ENCODE results near the gene STX1A. TPM values are rescaled to one million over a fixed set of nuclear protein-coding genes. Genes with fewer than 3 reads are reported as not detected.

Gene STX1A
- total and polyA plus RNA-seq, 2 of the 4 experiments (the other 2 are of a cell fraction), result 9.3 to 22.0 TPM

DNA sequence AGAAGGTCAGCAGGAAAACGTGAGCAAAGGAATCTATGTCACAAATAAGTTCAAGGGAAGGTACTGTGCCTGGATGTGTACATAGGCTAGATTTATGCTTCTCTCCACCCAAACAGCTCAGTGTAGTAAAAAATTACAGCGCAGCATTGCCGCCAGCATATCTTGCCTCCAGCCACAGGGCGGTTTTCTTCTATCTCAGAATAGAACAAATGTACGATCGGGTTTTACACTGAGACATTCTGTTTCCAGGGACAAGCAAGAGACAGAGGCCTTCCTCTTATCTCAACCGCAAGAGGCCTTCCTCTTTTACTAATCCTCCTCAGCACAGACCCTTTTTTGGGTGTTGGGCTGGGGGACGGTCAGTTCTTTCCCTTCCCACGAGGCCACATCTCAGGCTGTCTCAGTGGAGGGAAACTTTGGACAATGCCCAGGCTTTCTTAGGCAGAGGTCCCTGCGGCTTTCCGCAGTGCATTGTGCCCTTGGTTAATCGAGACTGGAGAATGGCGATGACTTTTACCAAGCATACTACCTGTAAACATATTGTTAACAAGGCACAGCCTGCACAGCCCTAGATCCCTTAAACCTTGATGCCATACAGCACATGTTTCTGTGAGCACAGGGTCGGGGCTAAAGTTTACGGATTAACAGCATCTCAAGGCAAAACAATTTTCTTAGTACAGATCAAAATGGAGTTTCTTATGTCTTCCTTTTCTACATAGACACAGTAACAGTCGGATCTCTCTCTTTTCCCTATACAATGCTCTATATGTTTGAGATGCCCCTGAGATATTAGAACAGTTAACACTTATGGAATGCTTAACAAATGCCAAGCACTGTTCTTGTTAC is 30.7 kb upstream of the STX1A start:
- Histone ChIP-seq H2BK20ac (ENCODE audit: low read depth, low read length) (no peak overlapping the region), H2AK9ac (replicated peaks; ENCODE audit: low read depth, low read length, poor library complexity) (no peak overlapping the region), H3K9me3 (ENCODE audit: control insufficient read depth, insufficient read depth, low read length) (no peaks in the 10 kb centered on the region), H2BK15ac (ENCODE audit: low read depth, low read length) (no peak overlapping the region), H3K27ac (ENCODE audit: insufficient read depth, low read length) (no peak overlapping the region), H2AFZ (replicated peaks; ENCODE audit: low read length, poor library complexity) (no peak overlapping the region), H3K9ac (ENCODE audit: low read depth, low read length) (no peak overlapping the region), H3K23ac (ENCODE audit: low read depth, low read length) (no peak overlapping the region), H4K20me1 (ENCODE audit: insufficient read depth, low read length) (no peaks in the 10 kb centered on the region), H3K56ac (ENCODE audit: extremely low read depth, insufficient read depth, low read length) (no peak overlapping the region), H3K18ac (ENCODE audit: low read depth, low read length) (no peak overlapping the region), H2BK5ac (ENCODE audit: low read depth, low read length, poor library complexity, severe bottlenecking) (no peak overlapping the region), H3K9me1 (ENCODE audit: insufficient read depth, low read length) (no peaks in the 10 kb centered on the region), H3K4ac (ENCODE audit: low read depth, low read length) (no peak overlapping the region), H4K8ac (ENCODE audit: low read depth in 2 of 2, low read length in 2 of 2) (no peak overlapping the region), H3K36me3 (ENCODE audit: control insufficient read depth, insufficient read depth, low read length) (no peaks in the 10 kb centered on the region), H3K27me3 (ENCODE audit: control insufficient read depth, insufficient read depth, low read length) (no peaks in the 10 kb centered on the region), H2BK120ac (ENCODE audit: low read depth, low read length) (no peak overlapping the region), H3K79me1 (ENCODE audit: low read depth in 1 of 2, low read length in 2 of 2) (no peaks in the 10 kb centered on the region), H3K14ac (replicated peaks; ENCODE audit: low read depth, low read length) (no peak overlapping the region), H3K4me2 (ENCODE audit: low read depth, low read length) (no peak overlapping the region), H4K5ac (ENCODE audit: low read depth, low read length) (no peak overlapping the region), H3K4me3 (ENCODE audit: insufficient read depth, low read depth, low read length) (no peak overlapping the region), H4K91ac (ENCODE audit: insufficient read depth, low read depth, low read length) (no peak overlapping the region), H2AK5ac (ENCODE audit: low read depth, low read length) (no peak overlapping the region), H3K4me1 (ENCODE audit: control insufficient read depth, insufficient read depth, low read length) (no peaks in the 10 kb centered on the region)
- in situ Hi-C loops (cut with MboI; ENCODE audit: low sequenced_read_pairs), result no loop called here
- DNase-seq (no peak), ATAC-seq (ENCODE audit: low read depth) (no peak)
- POLR2A ChIA-PET (ENCODE audit: unreplicated experiment), result no interaction called here
- dilution Hi-C loops (cut with HindIII; ENCODE audit: low sequenced_read_pairs, unreplicated experiment), result no loop called here
- no TSS peak for BruUV-seq (replicated peaks)
- CTCF ChIA-PET, result no interaction called here
- intact Hi-C loops (cut with micrococcal nuclease), result loop anchor here (10.0 kb wide), 1 partner anchor 45 kb away; no protein-coding TSS in a partner anchor
- 89% methylated on average over 6 of the region's 16 CpGs; no CpG with 5 or more reads in 1 of the 2 experiments for WGBS, 2 experiments (ENCODE audit: extremely low coverage in 2 of 2, insufficient read length in 1 of 2)
- TF ChIP-seq MAZ (IDR thresholded peaks at IDR 0.05; ENCODE audit: borderline replicate concordance, low read depth, low read length), result no peak
- TF ChIP-seq SMC3 (IDR thresholded peaks at IDR 0.05; ENCODE audit: low read depth, low read length), result no peak
- no peak for TF ChIP-seq MXI1 (IDR thresholded peaks at IDR 0.05; ENCODE audit: borderline replicate concordance, low read depth, low read length)
- no peak for TF ChIP-seq CHD1 (IDR thresholded peaks at IDR 0.05; ENCODE audit: low read depth, low read length)
- TF ChIP-seq ELK1 (IDR thresholded peaks at IDR 0.05; ENCODE audit: borderline replicate concordance, low read depth, low read length), result no peak
- TF ChIP-seq RFX5 (IDR thresholded peaks at IDR 0.05; ENCODE audit: low read depth, low read length), result no peak
- TF ChIP-seq NFE2L2 (IDR thresholded peaks at IDR 0.05; ENCODE audit: low read depth, low read length), result no peak
- TF ChIP-seq POLR2A (IDR thresholded peaks at IDR 0.05; ENCODE audit: low read depth, low read length), result no peak
- TF ChIP-seq, protein P1, sequence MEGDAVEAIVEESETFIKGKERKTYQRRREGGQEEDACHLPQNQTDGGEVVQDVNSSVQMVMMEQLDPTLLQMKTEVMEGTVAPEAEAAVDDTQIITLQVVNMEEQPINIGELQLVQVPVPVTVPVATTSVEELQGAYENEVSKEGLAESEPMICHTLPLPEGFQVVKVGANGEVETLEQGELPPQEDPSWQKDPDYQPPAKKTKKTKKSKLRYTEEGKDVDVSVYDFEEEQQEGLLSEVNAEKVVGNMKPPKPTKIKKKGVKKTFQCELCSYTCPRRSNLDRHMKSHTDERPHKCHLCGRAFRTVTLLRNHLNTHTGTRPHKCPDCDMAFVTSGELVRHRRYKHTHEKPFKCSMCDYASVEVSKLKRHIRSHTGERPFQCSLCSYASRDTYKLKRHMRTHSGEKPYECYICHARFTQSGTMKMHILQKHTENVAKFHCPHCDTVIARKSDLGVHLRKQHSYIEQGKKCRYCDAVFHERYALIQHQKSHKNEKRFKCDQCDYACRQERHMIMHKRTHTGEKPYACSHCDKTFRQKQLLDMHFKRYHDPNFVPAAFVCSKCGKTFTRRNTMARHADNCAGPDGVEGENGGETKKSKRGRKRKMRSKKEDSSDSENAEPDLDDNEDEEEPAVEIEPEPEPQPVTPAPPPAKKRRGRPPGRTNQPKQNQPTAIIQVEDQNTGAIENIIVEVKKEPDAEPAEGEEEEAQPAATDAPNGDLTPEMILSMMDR (conservative IDR thresholded peaks at IDR 0.05; ENCODE audit: low read depth, low read length), result no peak
- TF ChIP-seq RCOR1 (IDR thresholded peaks at IDR 0.05; ENCODE audit: insufficient replicate concordance, low read length), result no peak
- TF ChIP-seq MAFK (IDR thresholded peaks at IDR 0.05; ENCODE audit: low read depth, low read length), result no peak
- no peak for TF ChIP-seq USF2 (IDR thresholded peaks at IDR 0.05; ENCODE audit: low read depth, low read length)
- TF ChIP-seq FOS (IDR thresholded peaks at IDR 0.05; ENCODE audit: low read depth, low read length), result no peak
